GM12878 (cell line): ENCODE data around the gene NDUFV1.

ENCODE experiments used
- FOXM1 ChIP-seq: IDR thresholded peaks from 2 replicates; pipeline ENCODE4 v1.6.1; 2012; ENCODE audit warnings: low read depth, mild to moderate bottlenecking, inconsistent platforms, low read length, moderate library complexity
- IKZF2 ChIP-seq, 2 experiments: fragments of 450-650 bp; IDR thresholded peaks; 2 replicates each; pipeline ENCODE4 v1.6.1; 2017; ENCODE audit warnings: mild to moderate bottlenecking in 2 of 2, moderate library complexity in 2 of 2
- MYC ChIP-seq: IDR thresholded peaks from 2 replicates; pipeline ENCODE4 v1.6.1; 2011; ENCODE audit warnings: mild to moderate bottlenecking, low read length, moderate library complexity, inconsistent platforms; ENCODE audit not compliant: insufficient read depth, insufficient replicate concordance, insufficient read length, severe bottlenecking
- POLR2AphosphoS5 ChIP-seq: IDR thresholded peaks from 2 replicates; pipeline ENCODE4 v1.6.1; 2011; ENCODE audit warnings: mild to moderate bottlenecking, low read length, inconsistent platforms
- RBBP5 ChIP-seq: fragments of 200-600 bp; sonication (generic); conservative IDR thresholded peaks from 2 replicates; pipeline ENCODE4 v1.6.1; 2016
- TF ChIP-seq, protein P1 (sequence below), 3 experiments: IDR thresholded peaks in 2 of 3; conservative IDR thresholded peaks in 1 of 3; 2 replicates each; pipeline ENCODE4 v1.5.1; 2011; ENCODE audit warnings: low read depth in 3 of 3, low read length in 3 of 3, mild to moderate bottlenecking in 3 of 3, control low read depth in 2 of 3, moderate library complexity in 2 of 3, inconsistent platforms in 1 of 3, mixed read lengths in 1 of 3; ENCODE audit not compliant: control insufficient read depth in 2 of 3, insufficient read depth in 1 of 3; ENCODE audit errors: extremely low read depth in 1 of 3
- TF ChIP-seq, protein P2 (sequence below): fragments of 450-650 bp; formaldehyde crosslinking; IDR thresholded peaks from 2 replicates; pipeline ENCODE4 v1.5.0; 2022; ENCODE audit warnings: mild to moderate bottlenecking, missing genetic modification characterization
- TF ChIP-seq, protein P3 (sequence below): IDR thresholded peaks from 2 replicates; pipeline ENCODE4 v1.6.1; 2012; ENCODE audit warnings: improper control_type of control experiment, low read depth, low read length; ENCODE audit not compliant: insufficient replicate concordance

DNA sequence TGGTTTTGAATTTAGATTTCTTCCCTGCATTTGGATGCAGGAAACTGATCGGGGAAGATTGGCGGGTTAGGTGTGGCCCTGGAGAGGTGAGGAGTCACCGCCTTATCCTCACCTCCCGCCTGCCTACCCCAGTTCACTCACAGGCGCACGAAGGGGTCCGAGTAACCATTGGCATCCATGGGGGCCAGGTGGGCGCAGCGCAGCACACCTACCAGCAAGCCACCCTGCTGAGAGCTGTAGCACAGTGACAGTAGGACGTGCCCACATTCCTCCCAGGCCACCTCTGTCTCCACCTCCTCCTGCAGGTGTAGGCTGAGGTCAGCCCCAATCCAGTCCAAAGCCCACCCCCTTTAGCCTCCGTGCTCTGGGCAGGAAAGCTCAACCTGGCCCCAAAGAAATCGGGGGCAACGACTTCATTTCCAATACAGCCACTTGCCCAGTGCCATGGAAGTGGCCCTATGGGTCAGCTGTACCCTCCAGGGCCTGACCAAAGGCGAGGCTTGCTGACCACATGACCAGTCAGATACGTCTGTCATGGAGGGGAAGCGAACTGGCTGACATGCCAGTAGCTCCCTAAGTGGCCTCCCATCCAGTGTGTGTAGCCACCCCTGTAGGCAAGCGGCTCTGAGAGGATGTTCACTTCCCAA is 6.7 kb downstream of the NDUFV1 start:
- TF ChIP-seq RBBP5 (no peak), IKZF2 (IDR thresholded peaks at IDR 0.05) (no peak), POLR2AphosphoS5 (no peak), FOXM1 (no peak), MYC (no peak)
- TF ChIP-seq, protein P1, sequence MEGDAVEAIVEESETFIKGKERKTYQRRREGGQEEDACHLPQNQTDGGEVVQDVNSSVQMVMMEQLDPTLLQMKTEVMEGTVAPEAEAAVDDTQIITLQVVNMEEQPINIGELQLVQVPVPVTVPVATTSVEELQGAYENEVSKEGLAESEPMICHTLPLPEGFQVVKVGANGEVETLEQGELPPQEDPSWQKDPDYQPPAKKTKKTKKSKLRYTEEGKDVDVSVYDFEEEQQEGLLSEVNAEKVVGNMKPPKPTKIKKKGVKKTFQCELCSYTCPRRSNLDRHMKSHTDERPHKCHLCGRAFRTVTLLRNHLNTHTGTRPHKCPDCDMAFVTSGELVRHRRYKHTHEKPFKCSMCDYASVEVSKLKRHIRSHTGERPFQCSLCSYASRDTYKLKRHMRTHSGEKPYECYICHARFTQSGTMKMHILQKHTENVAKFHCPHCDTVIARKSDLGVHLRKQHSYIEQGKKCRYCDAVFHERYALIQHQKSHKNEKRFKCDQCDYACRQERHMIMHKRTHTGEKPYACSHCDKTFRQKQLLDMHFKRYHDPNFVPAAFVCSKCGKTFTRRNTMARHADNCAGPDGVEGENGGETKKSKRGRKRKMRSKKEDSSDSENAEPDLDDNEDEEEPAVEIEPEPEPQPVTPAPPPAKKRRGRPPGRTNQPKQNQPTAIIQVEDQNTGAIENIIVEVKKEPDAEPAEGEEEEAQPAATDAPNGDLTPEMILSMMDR (IDR thresholded peaks at IDR 0.05 in 2 of 3, conservative IDR thresholded peaks at IDR 0.05 in 1 of 3; ENCODE audit: control insufficient read depth in 2 of 3, extremely low read depth in 1 of 3, insufficient read depth in 1 of 3, low read depth in 3 of 3, low read length in 3 of 3), result no peak
- TF ChIP-seq, protein P2, sequence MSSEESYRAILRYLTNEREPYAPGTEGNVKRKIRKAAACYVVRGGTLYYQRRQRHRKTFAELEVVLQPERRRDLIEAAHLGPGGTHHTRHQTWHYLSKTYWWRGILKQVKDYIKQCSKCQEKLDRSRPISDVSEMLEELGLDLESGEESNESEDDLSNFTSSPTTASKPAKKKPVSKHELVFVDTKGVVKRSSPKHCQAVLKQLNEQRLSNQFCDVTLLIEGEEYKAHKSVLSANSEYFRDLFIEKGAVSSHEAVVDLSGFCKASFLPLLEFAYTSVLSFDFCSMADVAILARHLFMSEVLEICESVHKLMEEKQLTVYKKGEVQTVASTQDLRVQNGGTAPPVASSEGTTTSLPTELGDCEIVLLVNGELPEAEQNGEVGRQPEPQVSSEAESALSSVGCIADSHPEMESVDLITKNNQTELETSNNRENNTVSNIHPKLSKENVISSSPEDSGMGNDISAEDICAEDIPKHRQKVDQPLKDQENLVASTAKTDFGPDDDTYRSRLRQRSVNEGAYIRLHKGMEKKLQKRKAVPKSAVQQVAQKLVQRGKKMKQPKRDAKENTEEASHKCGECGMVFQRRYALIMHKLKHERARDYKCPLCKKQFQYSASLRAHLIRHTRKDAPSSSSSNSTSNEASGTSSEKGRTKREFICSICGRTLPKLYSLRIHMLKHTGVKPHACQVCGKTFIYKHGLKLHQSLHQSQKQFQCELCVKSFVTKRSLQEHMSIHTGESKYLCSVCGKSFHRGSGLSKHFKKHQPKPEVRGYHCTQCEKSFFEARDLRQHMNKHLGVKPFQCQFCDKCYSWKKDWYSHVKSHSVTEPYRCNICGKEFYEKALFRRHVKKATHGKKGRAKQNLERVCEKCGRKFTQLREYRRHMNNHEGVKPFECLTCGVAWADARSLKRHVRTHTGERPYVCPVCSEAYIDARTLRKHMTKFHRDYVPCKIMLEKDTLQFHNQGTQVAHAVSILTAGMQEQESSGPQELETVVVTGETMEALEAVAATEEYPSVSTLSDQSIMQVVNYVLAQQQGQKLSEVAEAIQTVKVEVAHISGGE (CRISPR knock-in tag), result no peak
- TF ChIP-seq, protein P3, sequence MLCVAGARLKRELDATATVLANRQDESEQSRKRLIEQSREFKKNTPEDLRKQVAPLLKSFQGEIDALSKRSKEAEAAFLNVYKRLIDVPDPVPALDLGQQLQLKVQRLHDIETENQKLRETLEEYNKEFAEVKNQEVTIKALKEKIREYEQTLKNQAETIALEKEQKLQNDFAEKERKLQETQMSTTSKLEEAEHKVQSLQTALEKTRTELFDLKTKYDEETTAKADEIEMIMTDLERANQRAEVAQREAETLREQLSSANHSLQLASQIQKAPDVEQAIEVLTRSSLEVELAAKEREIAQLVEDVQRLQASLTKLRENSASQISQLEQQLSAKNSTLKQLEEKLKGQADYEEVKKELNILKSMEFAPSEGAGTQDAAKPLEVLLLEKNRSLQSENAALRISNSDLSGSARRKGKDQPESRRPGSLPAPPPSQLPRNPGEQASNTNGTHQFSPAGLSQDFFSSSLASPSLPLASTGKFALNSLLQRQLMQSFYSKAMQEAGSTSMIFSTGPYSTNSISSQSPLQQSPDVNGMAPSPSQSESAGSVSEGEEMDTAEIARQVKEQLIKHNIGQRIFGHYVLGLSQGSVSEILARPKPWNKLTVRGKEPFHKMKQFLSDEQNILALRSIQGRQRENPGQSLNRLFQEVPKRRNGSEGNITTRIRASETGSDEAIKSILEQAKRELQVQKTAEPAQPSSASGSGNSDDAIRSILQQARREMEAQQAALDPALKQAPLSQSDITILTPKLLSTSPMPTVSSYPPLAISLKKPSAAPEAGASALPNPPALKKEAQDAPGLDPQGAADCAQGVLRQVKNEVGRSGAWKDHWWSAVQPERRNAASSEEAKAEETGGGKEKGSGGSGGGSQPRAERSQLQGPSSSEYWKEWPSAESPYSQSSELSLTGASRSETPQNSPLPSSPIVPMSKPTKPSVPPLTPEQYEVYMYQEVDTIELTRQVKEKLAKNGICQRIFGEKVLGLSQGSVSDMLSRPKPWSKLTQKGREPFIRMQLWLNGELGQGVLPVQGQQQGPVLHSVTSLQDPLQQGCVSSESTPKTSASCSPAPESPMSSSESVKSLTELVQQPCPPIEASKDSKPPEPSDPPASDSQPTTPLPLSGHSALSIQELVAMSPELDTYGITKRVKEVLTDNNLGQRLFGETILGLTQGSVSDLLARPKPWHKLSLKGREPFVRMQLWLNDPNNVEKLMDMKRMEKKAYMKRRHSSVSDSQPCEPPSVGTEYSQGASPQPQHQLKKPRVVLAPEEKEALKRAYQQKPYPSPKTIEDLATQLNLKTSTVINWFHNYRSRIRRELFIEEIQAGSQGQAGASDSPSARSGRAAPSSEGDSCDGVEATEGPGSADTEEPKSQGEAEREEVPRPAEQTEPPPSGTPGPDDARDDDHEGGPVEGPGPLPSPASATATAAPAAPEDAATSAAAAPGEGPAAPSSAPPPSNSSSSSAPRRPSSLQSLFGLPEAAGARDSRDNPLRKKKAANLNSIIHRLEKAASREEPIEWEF, result no peak
